NCI-H345 treated with DMSO at 0.1 percent for 48 hours (cell line): ENCODE measurements around the gene TRIM37.
A peak's percentile ranks its signal among the peaks of the same experiment; 100 is the strongest.
"Not testable (repeated sequence)": the region's sequence is repeated elsewhere in the genome, so short reads cannot be mapped to it uniquely, and the experiment has no call there.

Experiments
- DNase-seq: peaks from one replicate; lab custom pipeline; 2025; ENCODE audit not compliant: unreplicated experiment; lab: John Stamatoyannopoulos, UW

Gene TRIM37

DNA sequence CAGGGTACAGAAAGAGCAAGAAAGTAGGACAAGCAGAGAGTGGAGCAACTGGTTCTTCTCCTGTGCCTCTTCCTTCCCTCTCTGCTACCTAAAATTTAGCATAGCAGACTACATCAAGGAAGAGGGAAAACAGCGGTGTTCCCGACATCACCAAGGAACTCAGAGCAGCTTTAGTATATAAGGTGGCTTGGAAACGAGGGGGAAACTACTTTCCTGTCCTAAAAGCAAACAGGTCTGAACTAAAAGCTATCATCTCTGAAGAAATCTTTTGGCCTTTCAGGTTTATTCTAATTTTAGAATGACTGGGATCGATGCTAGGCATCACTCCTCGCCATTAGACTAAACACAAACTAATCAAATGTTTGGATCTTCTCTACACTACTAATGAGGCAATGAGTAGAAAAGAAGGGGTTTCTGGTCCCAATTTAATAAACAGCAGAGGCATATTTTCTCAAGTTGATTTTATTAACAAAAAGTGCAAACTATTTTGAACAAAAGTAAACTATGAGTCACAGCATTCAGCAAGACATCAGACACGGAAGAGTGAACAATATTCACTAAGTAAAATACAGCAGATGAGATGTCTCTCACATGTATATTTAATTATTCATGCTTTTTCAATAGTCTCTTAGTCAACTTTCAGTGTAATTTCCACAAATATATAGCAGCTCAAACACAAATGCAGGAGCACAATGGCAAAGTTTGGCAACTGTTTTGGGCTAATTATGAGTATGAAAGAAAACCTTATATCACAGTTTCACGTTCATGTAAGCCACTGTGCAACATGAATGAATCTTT lies 108.7 kb downstream of the TRIM37 start:
- DNase-seq = no peak

DNA sequence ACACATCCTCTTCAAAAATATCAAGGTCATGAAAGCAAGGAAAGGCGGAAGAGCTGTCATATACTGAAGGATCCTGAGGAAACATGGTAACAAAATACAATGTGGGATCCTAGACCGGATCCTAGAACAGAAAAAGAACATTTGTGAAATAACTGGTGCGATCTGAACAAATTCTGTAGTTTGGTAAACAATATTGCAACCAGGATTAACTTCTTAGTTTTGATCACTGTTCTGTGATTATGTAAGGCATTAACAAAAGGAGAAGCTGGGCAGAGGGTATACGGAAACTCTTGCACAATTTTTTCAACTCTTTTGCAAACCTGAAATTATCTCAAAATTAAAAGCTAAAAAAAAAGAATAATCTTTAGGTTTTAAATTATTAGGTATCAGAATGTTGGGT lies 109.7 kb downstream of the TRIM37 start:
- no peak for DNase-seq

GRCh38 chr17:58995247-58995940 lies 111.3 kb downstream of the TRIM37 start:
- DNase-seq = no peak

- no peak for DNase-seq
Observed at GRCh38 chr17:58993311-58993710, 113.4 kb downstream of the TRIM37 start.

- no peak for DNase-seq
Observed at GRCh38 chr17:58991718-58992331, 114.9 kb downstream of the TRIM37 start.

- no peak for DNase-seq
Observed at GRCh38 chr17:58989629-58990028, 117.1 kb downstream of the TRIM37 start.

GRCh38 chr17:58985971-58986370 lies 120.7 kb downstream of the TRIM37 start:
- no peak for DNase-seq

DNA sequence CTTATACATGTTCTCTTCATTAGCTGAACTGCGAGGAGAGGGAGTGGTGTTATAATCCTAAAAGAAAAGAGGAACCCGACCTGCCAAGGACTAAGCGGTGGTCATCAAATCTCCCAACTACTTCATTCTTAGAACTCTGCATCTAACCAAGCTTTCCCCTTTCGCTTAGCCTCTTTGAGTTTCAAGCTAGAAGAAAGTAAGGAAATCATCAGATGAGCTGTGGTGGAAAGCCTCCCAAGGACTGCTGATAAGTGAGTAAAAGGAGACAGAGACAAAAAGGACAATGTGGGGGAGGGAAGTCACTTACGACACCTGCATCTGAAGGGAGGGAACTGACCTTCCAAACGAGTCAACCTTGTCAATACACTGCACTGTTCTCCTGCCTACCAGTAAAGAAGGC lies 121.3 kb downstream of the TRIM37 start:
- no peak for DNase-seq

GRCh38 chr17:58982626-58983025 lies 124.1 kb downstream of the TRIM37 start:
- DNase-seq = no peak

DNA sequence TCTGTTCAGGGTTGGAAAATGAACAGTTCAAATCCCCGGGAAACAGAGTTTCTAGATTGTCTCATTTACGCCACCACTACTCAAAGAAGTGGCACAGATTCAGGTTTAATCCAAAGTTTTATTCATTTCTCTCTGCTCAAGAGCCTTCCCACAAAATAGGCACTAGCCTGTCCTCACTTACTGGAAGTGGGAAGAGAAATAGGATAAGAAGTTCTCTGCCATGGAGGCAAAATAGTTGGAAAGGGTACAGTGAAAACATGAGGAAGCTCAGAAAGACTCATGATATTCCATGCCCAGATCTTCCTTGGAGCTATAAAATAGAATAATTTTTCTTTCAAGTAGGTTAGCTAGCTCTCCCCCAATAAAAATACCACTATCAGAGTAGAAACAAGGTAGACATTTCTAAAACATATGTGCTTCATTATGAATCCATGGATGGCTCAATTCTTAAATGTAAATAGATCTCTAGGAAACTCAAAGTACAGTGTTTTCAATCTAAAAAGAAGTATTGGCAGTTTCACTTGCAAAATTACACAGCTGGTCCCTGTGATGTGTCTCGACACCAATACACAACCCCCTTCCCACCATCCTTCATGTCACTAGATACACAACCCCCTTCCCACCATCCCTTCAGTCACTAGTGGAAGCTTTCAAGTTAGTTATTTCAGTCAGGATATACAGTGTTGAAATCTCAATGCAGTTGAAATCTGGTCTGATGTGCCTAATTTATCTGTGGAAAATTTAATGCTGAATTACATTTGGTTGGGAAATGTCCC lies 125.8 kb downstream of the TRIM37 start:
- no peak for DNase-seq

GRCh38 chr17:58976541-58976940 lies 130.1 kb downstream of the TRIM37 start:
- DNase-seq = no peak

DNA sequence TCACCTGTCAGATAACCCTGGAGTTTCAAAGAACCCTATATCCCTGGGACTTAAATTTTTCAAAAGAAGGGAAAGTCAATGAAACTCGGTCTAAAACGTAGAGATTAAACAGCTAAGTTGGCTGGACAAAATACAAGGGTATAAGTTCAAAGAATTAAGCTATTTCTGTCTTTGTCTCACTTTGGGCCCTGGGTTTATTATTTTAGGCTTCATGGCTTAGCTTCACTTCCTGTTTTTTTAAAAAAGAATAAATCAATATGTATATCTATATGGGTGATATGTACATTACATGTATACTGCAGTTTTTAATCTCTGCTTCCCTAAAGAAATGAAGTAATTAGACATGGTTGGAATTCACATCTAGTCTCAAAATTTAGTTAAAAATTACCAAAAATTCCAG lies 132.3 kb downstream of the TRIM37 start:
- no peak for DNase-seq

DNA sequence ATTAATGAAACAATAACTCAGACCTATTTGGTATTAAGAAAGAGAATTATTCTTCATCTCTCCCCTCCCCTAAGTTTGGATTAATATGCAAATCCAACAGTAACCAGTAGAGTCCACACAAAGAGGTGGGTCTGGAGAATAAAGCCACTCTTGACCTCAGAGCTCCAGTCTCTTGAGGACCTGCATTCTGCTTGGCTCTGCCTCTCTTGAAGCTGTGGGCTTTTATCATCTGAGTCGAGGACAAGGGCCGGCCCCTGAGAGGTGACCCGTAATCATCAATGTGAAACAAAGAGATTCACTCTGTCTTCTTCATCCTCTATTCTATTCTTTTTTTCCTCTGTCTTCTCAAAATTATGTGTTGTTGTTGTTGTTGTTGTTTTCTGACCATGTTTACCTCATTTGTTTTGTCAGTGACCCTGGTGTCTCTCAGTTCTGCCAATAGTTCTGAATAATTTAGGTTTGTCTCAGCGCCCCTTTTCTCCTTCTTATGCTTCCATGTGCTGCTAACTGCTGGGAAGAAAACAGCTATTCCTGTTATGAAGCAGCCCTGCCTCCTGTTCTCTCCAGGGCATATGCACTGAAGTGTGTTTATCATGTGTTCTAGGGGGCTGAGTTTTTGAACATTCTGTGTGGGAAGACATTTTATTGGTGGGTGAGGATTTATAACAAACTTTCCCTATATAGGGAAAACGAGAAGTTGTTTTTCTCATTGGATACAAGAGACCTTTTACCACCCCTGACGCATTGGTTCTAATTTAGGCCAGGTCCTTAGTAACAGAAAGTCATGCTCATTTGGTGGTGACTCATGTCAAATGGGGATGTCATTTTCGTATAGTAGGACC lies 135.8 kb downstream of the TRIM37 start:
- no peak for DNase-seq

GRCh38 chr17:58969612-58970011 lies 137.1 kb downstream of the TRIM37 start:
- DNase-seq = no peak

GRCh38 chr17:58969156-58969555 lies 137.5 kb downstream of the TRIM37 start:
- DNase-seq = peak; percentile 75

GRCh38 chr17:58968426-58969061 lies 138.1 kb downstream of the TRIM37 start:
- DNase-seq = no peak

DNA sequence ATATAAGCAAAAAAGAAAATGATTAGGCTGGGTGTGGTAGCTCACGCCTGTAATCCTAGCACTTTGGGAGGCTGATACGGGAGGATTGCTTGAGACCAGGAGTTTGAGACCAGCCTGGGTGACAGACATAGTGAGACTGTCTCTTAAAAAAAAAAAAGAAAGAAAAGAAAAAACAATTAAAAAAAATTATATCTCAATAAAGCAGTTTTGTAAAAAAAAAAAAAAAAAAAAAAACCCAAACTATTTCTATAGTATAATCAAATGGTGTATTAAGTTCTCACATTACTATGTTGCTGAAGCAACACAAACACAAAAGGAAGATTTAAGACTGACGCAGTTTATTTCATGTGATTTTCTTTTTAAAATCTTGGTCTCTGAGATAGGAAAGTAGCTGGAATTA lies 140.5 kb downstream of the TRIM37 start:
- DNase-seq = no peak

DNA sequence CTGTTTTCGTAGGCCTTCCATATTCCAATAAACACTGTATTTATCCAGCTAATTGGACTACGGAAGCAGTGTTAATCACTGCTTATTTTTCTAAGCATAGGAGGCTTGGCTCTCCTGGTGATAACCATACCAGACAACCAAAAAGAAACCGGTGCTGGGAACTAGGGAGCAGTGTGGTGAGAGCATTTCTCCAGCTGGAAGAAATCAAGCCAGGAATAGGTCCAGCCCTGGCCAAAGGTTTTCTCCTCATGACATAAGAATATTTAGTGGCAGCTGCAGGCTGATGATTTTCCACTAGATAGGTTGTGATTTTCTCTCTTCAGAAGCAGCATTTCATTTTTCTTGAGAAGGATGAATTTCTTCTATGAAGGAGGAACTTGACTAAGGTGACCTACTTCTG lies 141.5 kb downstream of the TRIM37 start:
- DNase-seq = no peak

DNA sequence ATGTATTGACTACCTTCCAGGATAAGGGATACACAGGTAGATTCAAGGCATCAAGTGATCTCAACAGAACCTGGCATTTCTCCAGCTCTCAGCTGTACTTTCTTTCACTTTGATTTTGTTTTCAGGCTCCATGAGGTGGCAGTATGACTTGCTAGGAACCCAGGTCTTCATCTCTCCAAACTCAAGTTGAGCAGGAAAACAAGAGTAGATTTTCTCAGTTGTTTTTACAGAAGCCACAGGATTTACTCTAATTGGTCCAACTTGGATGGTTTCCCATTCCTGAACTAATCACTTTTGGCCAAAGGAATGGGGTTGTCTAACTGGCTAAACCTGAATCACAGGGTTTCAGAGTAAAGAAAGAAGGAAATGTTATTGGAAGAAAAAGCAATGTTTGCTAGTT lies 146.6 kb downstream of the TRIM37 start:
- DNase-seq = peak; percentile 44

- not testable (repeated sequence) for DNase-seq
Observed at GRCh38 chr17:58957725-58958073, 149.0 kb downstream of the TRIM37 start.
